Measurements from ENCODE around the gene HOXD3.

Gene HOXD3

GRCh38 chr2:176135035-176135440 is 22.1 kb upstream of the HOXD3 start:
- DNase-seq = no peak

GRCh38 chr2:176136374-176137251 is 20.5 kb upstream of the HOXD3 start:
- DNase-seq = no peak

GRCh38 chr2:176137252-176137580 is 19.9 kb upstream of the HOXD3 start:
- no peak for DNase-seq

GRCh38 chr2:176137906-176138305 is 19.2 kb upstream of the HOXD3 start:
- no peak for DNase-seq

GRCh38 chr2:176138526-176138922 is 18.6 kb upstream of the HOXD3 start:
- no peak for DNase-seq

GRCh38 chr2:176138923-176139660 is 18.0 kb upstream of the HOXD3 start:
- DNase-seq = no peak

- DNase-seq = no peak
Observed at GRCh38 chr2:176139661-176140512, 17.2 kb upstream of the HOXD3 start.

GRCh38 chr2:176140513-176141317 is 16.4 kb upstream of the HOXD3 start:
- DNase-seq = peak; percentile 88

GRCh38 chr2:176142281-176142680 is 14.8 kb upstream of the HOXD3 start:
- DNase-seq = no peak

GRCh38 chr2:176145085-176145969 is 11.8 kb upstream of the HOXD3 start:
- DNase-seq = no peak

- no peak for DNase-seq
Observed at GRCh38 chr2:176146101-176146500, 11.0 kb upstream of the HOXD3 start.

GRCh38 chr2:176146645-176147044 is 10.5 kb upstream of the HOXD3 start:
- no peak for DNase-seq

GRCh38 chr2:176147210-176147799 is 9.8 kb upstream of the HOXD3 start:
- DNase-seq = no peak

- DNase-seq = no peak
Observed at GRCh38 chr2:176147800-176148496, 9.2 kb upstream of the HOXD3 start.

- DNase-seq = no peak
Observed at GRCh38 chr2:176148751-176149421, 8.2 kb upstream of the HOXD3 start.

- no peak for DNase-seq
Observed at GRCh38 chr2:176149481-176149938, 7.6 kb upstream of the HOXD3 start.

- DNase-seq = no peak
Observed at GRCh38 chr2:176149939-176150583, 7.0 kb upstream of the HOXD3 start.

GRCh38 chr2:176150584-176151441 is 6.3 kb upstream of the HOXD3 start:
- DNase-seq = no peak

Data from NCI-H2171 (cell line).